GM18520 (cell line): Measurements from ENCODE around the gene NDUFS2.

Experiments
- ATAC-seq: cut with Tn5 transposase; IDR thresholded peaks from one replicate; pipeline ENCODE4 v1.9.1; 2021; ENCODE audit not compliant: unreplicated experiment

Gene NDUFS2

GRCh38 chr1:161172349-161172748, 29.8 kb upstream of the NDUFS2 start:
- ATAC-seq = no peak

GRCh38 chr1:161172776-161173376, 29.3 kb upstream of the NDUFS2 start:
- ATAC-seq = no peak

- no peak for ATAC-seq
These were observed 28.5 kb upstream of the NDUFS2 start for GRCh38 chr1:161173711-161174110.

- no peak for ATAC-seq
These were observed 27.3 kb upstream of the NDUFS2 start for GRCh38 chr1:161174911-161175310.

GRCh38 chr1:161175771-161176453, 26.3 kb upstream of the NDUFS2 start:
- no peak for ATAC-seq

- ATAC-seq = no peak
These were observed 25.6 kb upstream of the NDUFS2 start for GRCh38 chr1:161176468-161177111.

GRCh38 chr1:161177112-161177935, 24.8 kb upstream of the NDUFS2 start, which contains the start of gene B4GALT3:
B4GALT3 (minus strand) TSS chr1:161177507; CDS start chr1:161176060, 1,447 bp downstream.
- peak; percentile 52 for ATAC-seq

- no peak for ATAC-seq
These were observed 24.3 kb upstream of the NDUFS2 start for GRCh38 chr1:161177936-161178244.

GRCh38 chr1:161179698-161180097, 22.5 kb upstream of the NDUFS2 start:
- ATAC-seq = no peak

- ATAC-seq = no peak
These were observed 21.5 kb upstream of the NDUFS2 start for GRCh38 chr1:161180639-161181038.

- ATAC-seq = peak; percentile 36
These were observed 20.0 kb upstream of the NDUFS2 start for GRCh38 chr1:161182214-161182613.

GRCh38 chr1:161185282-161185682, 16.9 kb upstream of the NDUFS2 start:
- ATAC-seq = peak; percentile 67

GRCh38 chr1:161185732-161186311, 16.3 kb upstream of the NDUFS2 start:
- ATAC-seq = no peak

GRCh38 chr1:161187311-161187710, 14.9 kb upstream of the NDUFS2 start:
- no peak for ATAC-seq

- no peak for ATAC-seq
These were observed 13.8 kb upstream of the NDUFS2 start for GRCh38 chr1:161188381-161188780.

- ATAC-seq = no peak
These were observed 13.1 kb upstream of the NDUFS2 start for GRCh38 chr1:161189036-161189435.

- ATAC-seq = no peak
These were observed 11.1 kb upstream of the NDUFS2 start for GRCh38 chr1:161190962-161191521.

- ATAC-seq = no peak
These were observed 10.2 kb upstream of the NDUFS2 start for GRCh38 chr1:161191971-161192370.

- peak; percentile 46 for ATAC-seq
These were observed 9.4 kb upstream of the NDUFS2 start for GRCh38 chr1:161192476-161193465.
